Prostate gland (tissue), 2 donors: ENCODE measurements around the gene PPFIBP2.

ENCODE experiments used
- POLR2A ChIP-seq: fragments of 450-650 bp; IDR thresholded peaks from one replicate; pipeline ENCODE4 v1.6.1; 2016; ENCODE audit warnings: antibody characterized with exemption, mild to moderate bottlenecking
- TF ChIP-seq, protein P1 (sequence below), 4 experiments: fragments of 200-600 bp in 2 of 4; fragments of 450-650 bp in 2 of 4; sonication (generic) in 2 of 4; IDR thresholded peaks; 1 replicate in 3 of 4; 2 replicates in 1 of 4; pipeline ENCODE4 v1.5.1; 2016 to 2019; ENCODE audit warnings: antibody characterized with exemption in 4 of 4, mild to moderate bottlenecking in 2 of 4, moderate library complexity in 2 of 4

DNA sequence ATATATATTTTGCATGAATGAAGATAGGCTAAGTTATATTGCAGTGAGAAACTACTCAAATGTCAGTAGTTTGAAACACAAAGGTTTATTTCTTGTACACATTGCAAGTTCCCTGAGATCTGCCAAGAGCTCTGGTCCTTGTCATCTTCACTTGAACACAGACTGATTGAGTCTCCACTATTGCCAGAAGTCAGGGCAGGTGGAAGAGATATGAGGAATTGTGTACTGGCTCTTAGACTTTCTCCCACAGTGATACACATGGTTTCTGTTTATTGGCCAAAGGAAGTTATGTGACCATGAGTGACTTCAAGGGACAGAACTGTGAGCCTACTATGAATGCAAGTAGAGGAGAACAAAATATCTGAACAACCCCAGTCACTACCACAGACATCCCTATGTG, 44.2 kb downstream of the PPFIBP2 start:
- TF ChIP-seq POLR2A, result no peak
- TF ChIP-seq, protein P1, sequence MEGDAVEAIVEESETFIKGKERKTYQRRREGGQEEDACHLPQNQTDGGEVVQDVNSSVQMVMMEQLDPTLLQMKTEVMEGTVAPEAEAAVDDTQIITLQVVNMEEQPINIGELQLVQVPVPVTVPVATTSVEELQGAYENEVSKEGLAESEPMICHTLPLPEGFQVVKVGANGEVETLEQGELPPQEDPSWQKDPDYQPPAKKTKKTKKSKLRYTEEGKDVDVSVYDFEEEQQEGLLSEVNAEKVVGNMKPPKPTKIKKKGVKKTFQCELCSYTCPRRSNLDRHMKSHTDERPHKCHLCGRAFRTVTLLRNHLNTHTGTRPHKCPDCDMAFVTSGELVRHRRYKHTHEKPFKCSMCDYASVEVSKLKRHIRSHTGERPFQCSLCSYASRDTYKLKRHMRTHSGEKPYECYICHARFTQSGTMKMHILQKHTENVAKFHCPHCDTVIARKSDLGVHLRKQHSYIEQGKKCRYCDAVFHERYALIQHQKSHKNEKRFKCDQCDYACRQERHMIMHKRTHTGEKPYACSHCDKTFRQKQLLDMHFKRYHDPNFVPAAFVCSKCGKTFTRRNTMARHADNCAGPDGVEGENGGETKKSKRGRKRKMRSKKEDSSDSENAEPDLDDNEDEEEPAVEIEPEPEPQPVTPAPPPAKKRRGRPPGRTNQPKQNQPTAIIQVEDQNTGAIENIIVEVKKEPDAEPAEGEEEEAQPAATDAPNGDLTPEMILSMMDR (IDR thresholded peaks at IDR 0.05), result no peak
